ENCODE measurements around the gene FILIP1L. TPM values are rescaled to one million over a fixed set of nuclear protein-coding genes. Genes with fewer than 3 reads are reported as not detected.

The FILIP1L gene
- total RNA-seq, 4 donors from 2014 or later = 26.7 to 46.3 (median 30.8) TPM

DNA sequence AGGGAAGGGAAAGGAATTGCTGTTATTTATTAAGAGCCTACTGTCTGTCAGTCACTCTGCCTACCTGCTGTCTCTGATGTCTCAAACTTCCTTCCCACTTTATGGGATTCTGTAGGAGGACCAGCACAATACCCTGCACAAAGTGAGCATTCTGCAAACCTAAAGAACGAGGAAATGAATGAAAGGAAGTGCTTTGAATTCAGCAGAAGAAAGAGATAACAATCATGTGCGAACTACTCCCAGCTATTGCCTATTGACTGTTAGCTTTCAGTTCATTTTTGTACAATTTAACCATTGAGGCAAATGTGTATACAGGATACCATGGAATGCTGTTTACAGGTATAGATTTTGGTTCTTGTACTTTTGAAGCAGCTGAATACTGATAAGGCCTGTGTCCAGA, 229.8 kb downstream of the FILIP1L start:
- TF ChIP-seq, protein P1, sequence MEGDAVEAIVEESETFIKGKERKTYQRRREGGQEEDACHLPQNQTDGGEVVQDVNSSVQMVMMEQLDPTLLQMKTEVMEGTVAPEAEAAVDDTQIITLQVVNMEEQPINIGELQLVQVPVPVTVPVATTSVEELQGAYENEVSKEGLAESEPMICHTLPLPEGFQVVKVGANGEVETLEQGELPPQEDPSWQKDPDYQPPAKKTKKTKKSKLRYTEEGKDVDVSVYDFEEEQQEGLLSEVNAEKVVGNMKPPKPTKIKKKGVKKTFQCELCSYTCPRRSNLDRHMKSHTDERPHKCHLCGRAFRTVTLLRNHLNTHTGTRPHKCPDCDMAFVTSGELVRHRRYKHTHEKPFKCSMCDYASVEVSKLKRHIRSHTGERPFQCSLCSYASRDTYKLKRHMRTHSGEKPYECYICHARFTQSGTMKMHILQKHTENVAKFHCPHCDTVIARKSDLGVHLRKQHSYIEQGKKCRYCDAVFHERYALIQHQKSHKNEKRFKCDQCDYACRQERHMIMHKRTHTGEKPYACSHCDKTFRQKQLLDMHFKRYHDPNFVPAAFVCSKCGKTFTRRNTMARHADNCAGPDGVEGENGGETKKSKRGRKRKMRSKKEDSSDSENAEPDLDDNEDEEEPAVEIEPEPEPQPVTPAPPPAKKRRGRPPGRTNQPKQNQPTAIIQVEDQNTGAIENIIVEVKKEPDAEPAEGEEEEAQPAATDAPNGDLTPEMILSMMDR (IDR thresholded peaks at IDR 0.05) = no peak
- TF ChIP-seq POLR2A (IDR thresholded peaks at IDR 0.05) = no peak
- TF ChIP-seq EP300 (IDR thresholded peaks at IDR 0.05) = no peak
- H3K4me3 ChIP-seq = no peak overlapping the region
- H3K27ac ChIP-seq = no peak overlapping the region
- H3K36me3 ChIP-seq = no peaks in the 10 kb centered on the region
- no peaks in the 10 kb centered on the region for H3K27me3 ChIP-seq
- H3K9me3 ChIP-seq = no peaks in the 10 kb centered on the region
- H3K4me1 ChIP-seq = peaks cover 0 to 30% (median 0%) of the 10 kb centered on the region in 4 donors
- DNase-seq (ENCODE audit: low spot score in 2 of 2) = no peak
- WGBS, 2 donors = 45 to 47% methylated on average over 2 of the region's 2 CpGs

DNA sequence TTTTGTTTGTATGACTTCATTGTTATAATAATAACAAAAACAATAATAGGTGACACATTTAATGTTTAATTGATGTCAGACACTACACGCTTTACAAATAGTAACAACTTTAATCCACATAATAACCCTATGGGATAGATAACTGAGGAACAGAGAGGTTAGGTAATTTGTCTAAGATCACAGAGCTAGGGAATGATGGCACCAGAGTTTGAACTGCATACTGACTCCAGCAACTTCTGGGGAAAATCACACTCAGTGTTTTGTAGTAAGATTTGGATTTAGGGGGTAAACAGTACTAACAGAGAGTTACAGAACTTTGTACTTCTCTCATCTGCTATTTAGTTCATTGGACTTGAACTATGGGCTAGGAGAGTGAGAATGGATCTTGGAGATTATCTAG, 230.6 kb downstream of the FILIP1L start:
- H3K36me3 ChIP-seq = no peaks in the 10 kb centered on the region
- H3K4me3 ChIP-seq = no peak overlapping the region
- TF ChIP-seq EP300 (IDR thresholded peaks at IDR 0.05) (no peak), POLR2A (IDR thresholded peaks at IDR 0.05) (no peak)
- TF ChIP-seq, protein P1 (IDR thresholded peaks at IDR 0.05) = no peak
- peaks cover 0 to 36% (median 0%) of the 10 kb centered on the region in 4 donors for H3K4me1 ChIP-seq
- 92 to 97% methylated on average over 1 of the region's 1 CpG for WGBS, 2 donors
- no peak overlapping the region for H3K27ac ChIP-seq
- H3K27me3 ChIP-seq = no peaks in the 10 kb centered on the region
- H3K9me3 ChIP-seq = no peaks in the 10 kb centered on the region
- DNase-seq (ENCODE audit: low spot score in 2 of 2) = no peak

DNA sequence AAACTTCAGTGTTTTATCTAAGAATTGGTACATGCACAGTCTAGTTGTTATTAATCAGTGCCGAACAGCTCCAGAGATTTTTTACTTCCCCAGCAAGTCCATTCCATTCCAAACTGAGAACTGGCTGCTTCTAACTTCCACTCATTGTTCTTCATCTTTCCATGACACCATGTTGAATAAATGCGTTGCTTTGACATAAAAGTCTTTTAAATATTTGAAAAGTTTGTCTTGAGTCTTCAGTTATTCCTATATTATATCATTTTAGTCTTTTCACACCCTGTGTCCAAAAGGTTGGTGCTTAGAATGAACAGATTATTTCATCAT, 231.2 kb downstream of the FILIP1L start:
- H3K27ac ChIP-seq = no peak overlapping the region
- WGBS, 2 donors = 84 to 87% methylated on average over 2 of the region's 2 CpGs
- peaks cover 0 to 39% (median 3%) of the 10 kb centered on the region in 4 donors for H3K4me1 ChIP-seq
- H3K4me3 ChIP-seq = no peak overlapping the region
- TF ChIP-seq POLR2A (IDR thresholded peaks at IDR 0.05) (no peak), EP300 (IDR thresholded peaks at IDR 0.05) (no peak)
- TF ChIP-seq, protein P1 (IDR thresholded peaks at IDR 0.05) = no peak
- H3K9me3 ChIP-seq = no peaks in the 10 kb centered on the region
- DNase-seq (ENCODE audit: low spot score in 2 of 2) = no peak
- no peaks in the 10 kb centered on the region for H3K27me3 ChIP-seq
- no peaks in the 10 kb centered on the region for H3K36me3 ChIP-seq

DNA sequence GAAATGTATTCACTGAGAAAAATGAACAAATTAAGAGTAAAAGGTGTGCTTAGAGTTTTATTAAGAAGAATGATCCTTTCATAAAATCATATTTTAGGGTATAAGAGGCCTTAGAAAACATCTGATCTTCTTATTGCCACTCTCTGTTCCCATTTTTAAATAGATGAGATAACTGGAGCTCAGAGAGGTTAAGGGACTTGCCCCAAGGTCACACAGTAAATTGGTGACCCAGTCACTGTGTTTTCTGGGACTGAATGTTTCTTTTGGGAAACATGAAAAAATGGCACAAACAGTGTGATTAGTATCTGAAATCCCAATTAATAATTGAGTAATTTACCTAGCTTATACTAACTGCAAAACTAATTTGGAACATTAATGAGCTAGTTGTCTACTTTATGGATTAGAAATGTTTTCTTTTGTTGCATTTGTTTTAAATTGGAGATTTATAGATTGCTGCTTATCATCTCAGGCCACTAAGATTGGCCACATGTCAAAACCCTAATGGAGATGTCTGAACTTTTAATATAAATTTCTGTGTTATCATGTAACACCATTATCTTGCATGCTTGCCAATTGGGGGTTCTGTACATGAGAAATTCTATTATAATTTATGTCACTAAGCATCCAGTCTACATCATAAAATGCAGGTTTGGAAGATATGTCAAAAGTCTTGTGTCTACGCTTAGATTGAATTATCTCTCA, 231.7 kb downstream of the FILIP1L start:
- Histone ChIP-seq H3K36me3 (no peaks in the 10 kb centered on the region), H3K27ac (peak overlapping the region in 2 of 4 donors; percentile 69 to 80), H3K27me3 (no peaks in the 10 kb centered on the region), H3K9me3 (no peaks in the 10 kb centered on the region), H3K4me1 (peaks cover 0 to 44% (median 4%) of the 10 kb centered on the region in 4 donors), H3K4me3 (no peak overlapping the region)
- WGBS, 2 donors = 93 to 96% methylated on average over 1 of the region's 1 CpG
- no peak for DNase-seq (ENCODE audit: low spot score in 2 of 2)
- TF ChIP-seq, protein P1 (IDR thresholded peaks at IDR 0.05) = no peak
- no peak for TF ChIP-seq POLR2A (IDR thresholded peaks at IDR 0.05)
- TF ChIP-seq EP300 (IDR thresholded peaks at IDR 0.05) = no peak

GRCh38 chr3:99881121-99881524, 233.2 kb downstream of the FILIP1L start:
- peak overlapping the region; percentile 51 to 80 (median 64) for H3K27ac ChIP-seq
- no peak for DNase-seq (ENCODE audit: low spot score in 2 of 2)
- H3K9me3 ChIP-seq = no peaks in the 10 kb centered on the region
- 26 to 45% methylated on average over 2 of the region's 2 CpGs for whole genome bisulfite sequencing, 2 donors
- no peaks in the 10 kb centered on the region for H3K27me3 ChIP-seq
- H3K36me3 ChIP-seq = no peaks in the 10 kb centered on the region
- peaks cover 0 to 54% (median 6%) of the 10 kb centered on the region in 4 donors for H3K4me1 ChIP-seq
- no peak overlapping the region for H3K4me3 ChIP-seq
- peak; percentile 75 to 77 for TF ChIP-seq EP300 (IDR thresholded peaks at IDR 0.05)
- TF ChIP-seq, protein P1 (IDR thresholded peaks at IDR 0.05) = no peak
- TF ChIP-seq POLR2A (IDR thresholded peaks at IDR 0.05) = no peak
